Duodenal mucosa (tissue), 2 donors: ENCODE data around the gene MORN4.

Experiments
- H3K27ac ChIP-seq: one replicate; pipeline ENCODE4 v1.7.0; 2013; ENCODE audit warnings: low read depth, low read length
- H3K27me3 ChIP-seq, 2 donors: one replicate each; pipeline ENCODE4 v1.7.0; 2013; ENCODE audit warnings: low read length in 2 of 2, control low read depth in 1 of 2; ENCODE audit not compliant: insufficient read depth in 2 of 2, control insufficient read depth in 1 of 2
- H3K36me3 ChIP-seq, 2 donors: one replicate each; pipeline ENCODE4 v1.7.0; 2013; ENCODE audit warnings: low read length in 2 of 2, control low read depth in 1 of 2; ENCODE audit not compliant: insufficient read depth in 2 of 2, control insufficient read depth in 1 of 2
- H3K4me1 ChIP-seq, 2 donors: one replicate each; pipeline ENCODE4 v1.7.0; 2013; ENCODE audit warnings: low read length in 2 of 2, control low read depth in 1 of 2; ENCODE audit not compliant: insufficient read depth in 2 of 2, control insufficient read depth in 1 of 2
- H3K4me3 ChIP-seq, 2 donors: one replicate each; pipeline ENCODE4 v1.7.0; 2013; ENCODE audit warnings: low read length in 2 of 2, low read depth in 1 of 2
- H3K9ac ChIP-seq, 2 donors: one replicate each; pipeline ENCODE4 v1.7.0; 2013; ENCODE audit warnings: low read length in 2 of 2, low read depth in 1 of 2
- H3K9me3 ChIP-seq, 2 donors: one replicate each; pipeline ENCODE4 v1.7.0; 2013; ENCODE audit warnings: low read length in 2 of 2, control low read depth in 1 of 2; ENCODE audit not compliant: control insufficient read depth in 1 of 2

The MORN4 gene

DNA sequence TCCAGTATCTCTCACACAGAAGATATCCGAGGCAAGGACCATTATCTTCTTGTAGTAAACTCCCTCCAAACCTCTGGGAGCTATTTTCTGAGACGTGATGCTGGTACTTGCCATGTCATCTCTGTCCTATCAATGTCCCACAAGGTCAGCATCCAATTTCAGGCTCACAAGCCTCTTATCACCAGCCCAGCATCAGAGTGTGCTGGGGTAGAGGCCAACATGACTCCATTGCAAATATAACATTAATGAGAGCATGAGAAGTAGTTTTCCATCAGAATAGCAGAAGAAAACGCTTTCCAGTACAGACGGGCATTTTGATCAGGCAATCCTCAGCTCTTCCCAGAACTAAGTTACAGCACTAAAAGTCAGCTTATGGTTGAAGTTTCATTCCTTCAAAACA, 5.6 kb downstream of the MORN4 start:
- no peak overlapping the region for H3K27ac ChIP-seq

DNA sequence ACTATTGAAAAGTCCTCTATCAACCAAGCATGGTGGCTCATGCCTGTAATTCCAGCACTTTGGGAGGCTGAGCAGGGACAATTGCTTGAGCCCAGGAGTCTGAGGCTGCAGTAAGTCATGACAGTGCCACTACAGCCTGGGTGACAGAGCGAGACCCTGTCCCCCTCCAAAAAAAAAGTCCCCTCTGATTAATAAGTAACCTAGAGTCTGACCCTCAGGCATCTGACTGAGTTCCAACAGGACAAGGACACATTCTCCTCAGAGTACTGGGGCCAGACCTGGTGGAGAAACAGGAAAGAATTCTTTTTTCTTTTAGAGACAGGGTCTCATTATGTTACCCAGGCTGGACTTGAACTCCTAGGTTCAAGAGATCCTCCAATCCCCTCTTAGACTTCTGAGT, 10.0 kb downstream of the MORN4 start:
- no peaks in the 10 kb centered on the region for H3K4me1 ChIP-seq
- H3K4me3 ChIP-seq, result no peak overlapping the region
- no peak overlapping the region for H3K27ac ChIP-seq
- H3K27me3 ChIP-seq, result no peaks in the 10 kb centered on the region
- no peaks in the 10 kb centered on the region for H3K9me3 ChIP-seq
- H3K9ac ChIP-seq, result no peak overlapping the region
- H3K36me3 ChIP-seq, result no peaks in the 10 kb centered on the region

More for the DNA sequence above, 5.6 kb downstream of the MORN4 start:
- Histone ChIP-seq H3K27me3 (no peaks in the 10 kb centered on the region), H3K9me3 (no peaks in the 10 kb centered on the region), H3K4me1 (peaks cover 2 to 3% of the 10 kb centered on the region in 2 donors), H3K36me3 (no peaks in the 10 kb centered on the region), H3K9ac (no peak overlapping the region), H3K4me3 (no peak overlapping the region)

DNA sequence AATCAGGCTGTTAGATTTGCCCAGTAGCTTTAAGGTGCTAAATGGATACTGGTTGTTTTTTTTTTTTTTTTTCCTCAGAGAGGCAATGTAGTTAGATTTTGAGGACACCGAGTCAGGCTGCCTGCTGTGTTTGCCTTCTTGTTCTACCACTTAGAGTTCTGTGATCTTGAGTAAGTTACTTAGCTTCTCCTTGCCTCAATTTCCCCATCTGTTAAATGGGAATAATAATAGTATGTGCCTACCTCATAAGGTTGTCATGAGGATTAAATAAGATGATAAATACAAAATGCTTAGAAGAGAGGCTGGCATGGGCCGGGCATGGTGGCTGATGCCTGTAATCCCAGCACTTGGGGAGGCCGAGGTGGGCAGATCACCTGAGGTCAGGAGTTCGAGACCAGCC, 14.6 kb downstream of the MORN4 start:
- Histone ChIP-seq H3K4me3 (no peak overlapping the region), H3K27me3 (no peaks in the 10 kb centered on the region), H3K36me3 (no peaks in the 10 kb centered on the region), H3K9ac (no peak overlapping the region), H3K27ac (no peak overlapping the region), H3K9me3 (no peaks in the 10 kb centered on the region), H3K4me1 (no peaks in the 10 kb centered on the region)

DNA sequence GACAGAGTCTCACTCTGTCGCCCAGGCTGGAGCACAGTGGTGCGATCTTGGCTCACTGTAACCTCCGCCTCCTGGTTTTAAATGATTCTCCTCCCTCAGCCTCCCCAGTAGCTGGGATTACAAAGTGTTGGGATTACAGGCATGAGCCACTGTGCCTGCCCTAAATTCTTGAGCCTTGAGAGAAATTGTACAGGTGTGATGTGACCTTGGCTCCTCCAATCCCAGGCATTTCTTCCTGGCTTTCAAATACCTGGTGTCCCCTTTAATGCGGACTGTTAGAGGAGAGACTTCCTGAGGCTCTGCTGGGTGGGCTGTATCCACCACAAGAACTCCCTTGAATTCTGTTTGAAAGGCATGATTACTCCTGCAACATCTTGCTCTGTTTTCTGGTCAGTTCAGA, 15.0 kb downstream of the MORN4 start:
- no peaks in the 10 kb centered on the region for H3K9me3 ChIP-seq
- no peak overlapping the region for H3K27ac ChIP-seq
- H3K27me3 ChIP-seq, result no peaks in the 10 kb centered on the region
- no peak overlapping the region for H3K9ac ChIP-seq
- no peaks in the 10 kb centered on the region for H3K4me1 ChIP-seq
- no peaks in the 10 kb centered on the region for H3K36me3 ChIP-seq
- H3K4me3 ChIP-seq, result no peak overlapping the region

DNA sequence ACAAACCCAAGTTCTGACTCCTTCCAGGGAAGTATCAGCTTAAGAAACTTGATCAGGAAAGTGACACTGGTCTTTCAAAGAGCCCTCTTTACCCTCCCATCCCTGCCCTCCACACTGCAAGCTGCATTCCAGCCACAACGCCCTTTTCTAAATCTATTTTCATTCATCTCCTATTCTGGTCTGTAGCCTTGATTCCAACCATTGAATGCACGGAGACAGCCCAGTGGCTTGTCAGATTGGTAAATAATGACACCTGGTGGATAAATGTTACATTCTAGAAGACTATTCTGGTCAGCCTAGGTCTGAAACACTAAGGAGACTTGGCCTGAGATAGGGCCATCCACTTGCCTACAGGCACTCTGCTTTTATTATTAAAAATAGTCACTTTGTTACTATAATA, 20.9 kb downstream of the MORN4 start:
- H3K27me3 ChIP-seq, result no peaks in the 10 kb centered on the region
- no peak overlapping the region for H3K9ac ChIP-seq
- H3K4me3 ChIP-seq, result no peak overlapping the region
- no peaks in the 10 kb centered on the region for H3K4me1 ChIP-seq
- no peak overlapping the region for H3K27ac ChIP-seq
- no peaks in the 10 kb centered on the region for H3K36me3 ChIP-seq
- H3K9me3 ChIP-seq, result no peaks in the 10 kb centered on the region

DNA sequence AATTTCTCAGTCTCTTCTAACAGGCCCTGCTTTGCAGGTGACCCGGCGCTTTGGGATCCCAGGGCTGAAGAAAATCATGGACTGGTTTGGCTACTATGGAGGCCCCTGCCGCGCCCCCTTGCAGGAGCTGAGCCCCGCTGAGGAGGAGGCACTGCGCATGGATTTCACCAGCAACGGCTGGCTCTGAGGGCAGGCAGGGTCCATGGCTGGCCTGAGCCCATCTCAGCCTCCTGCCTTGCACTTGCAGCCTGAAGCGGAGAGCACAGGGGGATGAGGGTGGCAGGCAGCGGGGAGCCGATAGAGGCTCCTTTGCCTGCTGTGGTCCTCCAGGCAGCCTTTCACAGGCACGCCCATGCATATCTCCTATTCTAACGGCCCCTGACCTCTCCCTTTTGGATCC, 21.8 kb downstream of the MORN4 start:
- no peaks in the 10 kb centered on the region for H3K4me1 ChIP-seq
- H3K9me3 ChIP-seq, result no peaks in the 10 kb centered on the region
- no peaks in the 10 kb centered on the region for H3K27me3 ChIP-seq
- no peak overlapping the region for H3K27ac ChIP-seq
- no peaks in the 10 kb centered on the region for H3K36me3 ChIP-seq
- H3K9ac ChIP-seq, result no peak overlapping the region
- no peak overlapping the region for H3K4me3 ChIP-seq

DNA sequence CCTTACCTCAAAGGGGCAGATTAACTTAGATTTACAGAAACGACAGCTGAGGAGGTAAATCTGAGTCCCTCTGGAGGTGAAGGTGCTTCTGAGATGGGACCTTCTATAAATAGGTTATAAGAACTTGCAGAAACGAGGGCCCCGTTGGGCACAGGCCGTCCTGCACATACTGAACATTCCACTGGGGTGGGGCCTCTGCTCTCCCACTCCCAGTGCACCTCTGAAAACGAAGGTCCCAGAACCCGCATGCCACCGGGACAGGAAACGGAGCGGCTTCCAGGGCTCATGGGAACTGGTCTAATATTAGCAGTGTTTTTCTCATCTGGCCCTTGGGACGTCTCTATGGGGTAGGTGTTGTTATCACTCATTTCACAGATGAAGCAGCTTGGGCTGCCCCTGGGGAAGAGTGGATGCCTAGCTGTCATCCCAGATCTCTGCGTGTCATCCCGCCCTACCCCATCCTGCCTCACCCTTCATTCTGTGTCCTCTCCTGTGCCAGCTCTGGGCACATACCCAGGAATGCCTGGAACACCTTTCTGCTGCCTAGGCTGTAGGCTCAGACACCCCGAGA, 24.2 kb downstream of the MORN4 start:
- Histone ChIP-seq H3K36me3 (no peaks in the 10 kb centered on the region), H3K9ac (no peak overlapping the region), H3K9me3 (no peaks in the 10 kb centered on the region), H3K4me1 (no peaks in the 10 kb centered on the region), H3K27me3 (no peaks in the 10 kb centered on the region), H3K27ac (no peak overlapping the region), H3K4me3 (no peak overlapping the region)

DNA sequence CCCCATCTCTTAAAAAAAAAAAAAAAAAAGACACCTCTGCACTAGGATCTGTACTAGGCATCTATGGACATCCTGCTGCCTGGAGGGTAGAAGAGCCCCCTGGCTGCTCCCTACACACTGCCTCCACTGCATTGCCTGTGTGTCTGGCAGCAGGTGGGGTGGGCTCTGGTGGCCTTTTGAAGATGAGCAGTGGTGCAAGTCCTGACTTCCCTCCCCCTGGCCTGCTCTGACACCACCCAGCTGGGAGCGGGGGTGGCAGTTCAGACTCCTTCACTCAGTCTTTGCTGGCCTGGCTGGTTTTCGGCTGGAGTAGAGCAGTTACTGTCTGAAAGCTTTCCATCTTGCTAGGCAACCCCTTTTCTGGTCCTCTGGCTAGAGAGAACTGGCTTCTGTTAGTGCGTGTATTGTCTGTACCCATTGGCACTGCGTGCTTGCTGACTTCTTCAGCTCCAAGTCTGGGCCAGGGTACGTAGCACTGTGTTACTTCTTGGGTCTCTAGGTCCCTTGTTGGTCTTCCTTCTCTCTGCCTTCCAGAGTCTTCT, 26.1 kb downstream of the MORN4 start:
- Histone ChIP-seq H3K36me3 (no peaks in the 10 kb centered on the region), H3K4me3 (no peak overlapping the region), H3K9ac (no peak overlapping the region), H3K4me1 (no peaks in the 10 kb centered on the region), H3K9me3 (no peaks in the 10 kb centered on the region), H3K27me3 (no peaks in the 10 kb centered on the region), H3K27ac (no peak overlapping the region)

DNA sequence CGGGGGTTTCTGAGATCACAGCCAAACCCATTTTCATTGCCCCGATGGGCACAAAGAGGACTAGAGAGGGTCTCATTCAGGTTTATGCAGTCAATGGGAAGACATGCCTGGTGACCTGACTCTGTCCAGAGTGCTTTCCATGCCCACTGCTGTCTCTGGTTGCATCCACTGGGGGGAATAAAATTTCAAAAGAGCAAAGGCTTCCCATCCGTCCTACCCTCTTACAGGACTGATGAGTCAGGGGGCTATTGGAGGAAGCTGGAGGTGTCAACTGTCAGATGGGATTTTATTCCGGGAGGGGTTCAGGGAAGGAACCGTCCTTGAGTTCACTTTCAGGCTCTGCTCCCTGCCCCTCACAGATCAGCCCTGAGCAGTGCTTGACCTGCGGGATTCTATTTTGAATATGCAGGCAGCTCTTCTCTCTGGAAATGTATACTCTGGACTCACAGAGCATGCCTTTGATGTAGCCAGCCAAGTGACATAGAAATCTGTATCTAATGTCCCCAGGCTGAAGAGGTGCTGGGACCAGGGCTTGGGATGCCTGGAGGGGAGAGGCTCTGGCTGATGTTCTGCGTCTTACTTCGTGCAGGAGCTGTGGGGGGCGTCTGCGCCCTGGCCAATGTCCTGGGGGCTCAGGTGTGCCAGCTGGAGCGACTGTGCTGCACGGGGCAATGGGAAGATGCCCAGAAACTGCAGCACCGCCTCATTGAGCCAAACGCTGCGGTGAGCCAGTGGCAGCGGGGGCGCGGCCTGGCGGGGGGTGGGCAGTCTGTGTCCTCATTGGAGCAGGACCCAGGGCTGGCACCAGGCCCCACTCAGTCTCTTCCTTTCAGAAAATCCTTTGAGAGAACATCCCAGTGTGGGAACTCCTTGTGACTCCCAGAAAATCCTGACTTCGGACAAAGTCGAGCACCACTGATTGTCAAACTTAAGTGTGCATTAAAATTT, 31.8 kb downstream of the MORN4 start:
- H3K9ac ChIP-seq, result no peak overlapping the region
- no peaks in the 10 kb centered on the region for H3K36me3 ChIP-seq
- no peaks in the 10 kb centered on the region for H3K4me1 ChIP-seq
- H3K9me3 ChIP-seq, result no peaks in the 10 kb centered on the region
- no peaks in the 10 kb centered on the region for H3K27me3 ChIP-seq
- no peak overlapping the region for H3K27ac ChIP-seq
- H3K4me3 ChIP-seq, result no peak overlapping the region

DNA sequence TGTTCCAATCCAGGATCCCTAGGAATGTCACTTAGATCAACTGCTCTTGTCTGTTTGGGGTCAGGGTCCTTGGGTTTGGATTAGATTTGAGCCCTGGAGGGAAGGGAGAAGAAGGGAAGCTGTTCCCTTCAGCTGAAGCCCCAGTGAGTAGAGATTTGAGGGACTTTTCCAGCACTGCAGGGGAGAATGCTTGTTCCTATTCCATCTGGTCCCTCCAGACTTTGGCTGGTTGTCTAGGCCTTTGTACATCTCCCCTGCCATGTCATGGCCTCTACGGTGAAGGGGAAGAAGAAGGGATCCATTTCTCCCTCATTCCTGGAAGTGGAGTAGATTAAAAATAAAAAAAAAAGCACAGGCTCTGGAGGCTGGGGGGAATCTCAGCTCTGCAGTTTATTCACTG, 32.7 kb downstream of the MORN4 start:
- Histone ChIP-seq H3K27me3 (no peaks in the 10 kb centered on the region), H3K4me1 (peaks cover 0 to 5% of the 10 kb centered on the region in 2 donors), H3K9me3 (no peaks in the 10 kb centered on the region), H3K4me3 (no peak overlapping the region), H3K9ac (no peak overlapping the region), H3K27ac (no peak overlapping the region), H3K36me3 (no peaks in the 10 kb centered on the region)
